GM23338 (cell line): ENCODE data around the gene CACNA1C. TPM values are rescaled to one million over a fixed set of nuclear protein-coding genes. Genes with fewer than 3 reads are reported as not detected.

Experiments
- ATAC-seq: fragments of 200-7000 bp; cut with Tn5 transposase; 3 replicates; pipeline ENCODE4 v1.9.1; 2020
- DNase-seq: peaks from one replicate; pipeline ENCODE4 v3.0.0-alpha.2; 2015; ENCODE audit warnings: low spot score
- H2AFZ ChIP-seq: fragments of 200-600 bp; sonication (generic); 2 replicates; pipeline ENCODE4 v1.8.0; 2016; ENCODE audit warnings: antibody characterized with exemption, mild to moderate bottlenecking, moderate library complexity
- H3F3A ChIP-seq: fragments of 200-600 bp; sonication (generic); replicated peaks from 2 replicates; pipeline ENCODE4 v1.8.0; 2017; ENCODE audit warnings: antibody characterized with exemption, mixed run types, low read depth
- H3K27ac ChIP-seq: fragments of 200-600 bp; sonication (generic); 2 replicates; pipeline ENCODE4 v1.6.1; 2016; ENCODE audit warnings: low read depth
- H3K27me3 ChIP-seq: fragments of 200-600 bp; sonication (generic); 2 replicates; pipeline ENCODE4 v1.8.0; 2016; ENCODE audit warnings: mild to moderate bottlenecking, mixed run types, moderate library complexity; ENCODE audit not compliant: insufficient read depth
- H3K36me3 ChIP-seq: fragments of 200-600 bp; sonication (generic); 2 replicates; pipeline ENCODE4 v1.8.0; 2016; ENCODE audit warnings: mild to moderate bottlenecking; ENCODE audit not compliant: insufficient read depth
- H3K4me1 ChIP-seq: fragments of 200-600 bp; sonication (generic); 2 replicates; pipeline ENCODE4 v1.8.0; 2016; ENCODE audit warnings: mild to moderate bottlenecking, moderate library complexity; ENCODE audit not compliant: insufficient read depth
- H3K4me2 ChIP-seq: fragments of 200-600 bp; sonication (generic); 2 replicates; pipeline ENCODE4 v1.7.1; 2017; ENCODE audit warnings: mixed run types
- H3K4me3 ChIP-seq: fragments of 200-600 bp; sonication (generic); 2 replicates; pipeline ENCODE4 v1.6.1; 2016; ENCODE audit warnings: mixed run types
- H3K79me2 ChIP-seq: fragments of 200-600 bp; sonication (generic); replicated peaks from 2 replicates; pipeline ENCODE4 v1.8.0; 2017; ENCODE audit warnings: mild to moderate bottlenecking; ENCODE audit not compliant: insufficient read depth
- H3K9me2 ChIP-seq: fragments of 200-600 bp; sonication (generic); 2 replicates; pipeline ENCODE4 v1.8.0; 2017; ENCODE audit not compliant: insufficient read depth
- H4K20me1 ChIP-seq: fragments of 200-600 bp; sonication (generic); replicated peaks from 2 replicates; pipeline ENCODE4 v1.8.0; 2017; ENCODE audit warnings: mild to moderate bottlenecking; ENCODE audit not compliant: insufficient read depth
- H3K27ac Mint-ChIP-seq: 2 replicates; pipeline ENCODE4 v1.8.0; 2020; ENCODE audit warnings: inconsistent platforms, mild to moderate bottlenecking, moderate library complexity, mixed read lengths
- H3K27me3 Mint-ChIP-seq: 3 replicates; pipeline ENCODE4 v1.8.0; 2022; ENCODE audit warnings: low read depth, mild to moderate bottlenecking, moderate library complexity, mixed read lengths, inconsistent platforms; ENCODE audit not compliant: insufficient read depth, poor library complexity
- H3K36me3 Mint-ChIP-seq: 3 replicates; pipeline ENCODE4 v1.8.0; 2021; ENCODE audit warnings: low read depth, mild to moderate bottlenecking, inconsistent platforms, moderate library complexity, mixed read lengths
- H3K4me1 Mint-ChIP-seq: 3 replicates; pipeline ENCODE4 v1.8.0; 2020; ENCODE audit warnings: mild to moderate bottlenecking, inconsistent platforms, mixed read lengths
- H3K4me3 Mint-ChIP-seq: 3 replicates; pipeline ENCODE4 v1.8.0; 2021; ENCODE audit warnings: moderate library complexity, mild to moderate bottlenecking, inconsistent platforms, mixed read lengths
- H3K9me3 Mint-ChIP-seq: 3 replicates; pipeline ENCODE4 v1.8.0; 2020; ENCODE audit warnings: moderate library complexity, mild to moderate bottlenecking, inconsistent platforms, mixed read lengths
- EZH2 ChIP-seq: fragments of 200-600 bp; sonication (generic); IDR thresholded peaks from one replicate; pipeline ENCODE4 v1.8.0; 2017; ENCODE audit warnings: antibody characterized with exemption, mild to moderate bottlenecking, low read depth; ENCODE audit not compliant: unreplicated experiment
- EZH2phosphoT487 ChIP-seq: fragments of 200-600 bp; sonication (generic); IDR thresholded peaks from one replicate; pipeline ENCODE4 v1.8.1; 2018; ENCODE audit warnings: antibody characterized with exemption; ENCODE audit not compliant: unreplicated experiment
- JUNB ChIP-seq: IDR thresholded peaks from one replicate; pipeline ENCODE4 v1.6.1; 2016; ENCODE audit warnings: antibody characterized with exemption; ENCODE audit not compliant: unreplicated experiment
- NANOG ChIP-seq: IDR thresholded peaks from 2 replicates; pipeline ENCODE4 v1.6.1; 2016; ENCODE audit warnings: antibody characterized with exemption, borderline replicate concordance
- STAT1 ChIP-seq: IDR thresholded peaks from one replicate; pipeline ENCODE4 v1.6.1; 2016; ENCODE audit warnings: antibody characterized with exemption; ENCODE audit not compliant: unreplicated experiment
- ZNF331 ChIP-seq: fragments of 250-450 bp; sonication (Bioruptor Pico); IDR thresholded peaks from 2 replicates; pipeline ENCODE4 v1.5.0; 2020; ENCODE audit warnings: low read depth, mild to moderate bottlenecking, moderate library complexity
- polyA plus RNA-seq: library from polyadenylated mRNA; unstranded; fragments of >200 nt; fragmentation: Nextera tagmentation; extraction: Ambion mirVana; gene quantifications from 2 replicates; pipeline ENCODE4 v1.2.1, GENCODE V29; 2016
- total RNA-seq: library from RNA; depleted of rRNA; stranded (reverse); fragments of >200 nt; shearing (Covaris generic); gene quantifications from 2 replicates; pipeline ENCODE4 v1.2.3, GENCODE V29; 2014
- TF ChIP-seq, protein P1 (sequence below): IDR thresholded peaks from one replicate; pipeline ENCODE4 v1.6.1; 2018; ENCODE audit warnings: antibody characterized with exemption; ENCODE audit not compliant: unreplicated experiment

CACNA1C gene
- total and polyA plus RNA-seq, 2 experiments from 2014 or later: 0.78 to 2.1 TPM

DNA sequence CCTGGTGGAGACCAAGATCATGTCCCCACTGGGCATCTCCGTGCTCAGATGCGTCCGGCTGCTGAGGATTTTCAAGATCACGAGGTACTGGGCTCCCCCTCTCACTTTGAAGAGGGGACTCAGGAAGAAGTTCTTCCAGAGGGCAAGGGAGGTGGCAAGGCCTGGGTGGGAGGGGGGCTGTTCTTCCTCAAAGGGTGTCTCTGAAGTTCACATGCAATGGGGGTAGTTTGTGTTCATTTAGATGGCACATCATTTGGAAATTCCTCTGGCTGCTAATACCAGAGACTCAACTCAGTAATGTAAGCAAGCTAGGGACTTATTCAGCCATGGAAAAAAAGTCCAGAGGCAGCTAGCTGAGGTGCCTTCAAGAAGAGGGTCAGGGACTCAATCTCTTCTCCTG lies 514.9 kb downstream of the CACNA1C start:
- Histone ChIP-seq H3K27ac (no peak overlapping the region), H3K4me3 (no peak overlapping the region), H3K9me2 (0 out of 2 replicates have a peak, but pooled peaks cover 4% of the 10 kb centered on the region), H4K20me1 (no peaks in the 10 kb centered on the region), H3F3A (no peaks in the 10 kb centered on the region), H3K36me3 (no peaks in the 10 kb centered on the region), H3K27me3 (no peaks in the 10 kb centered on the region), H2AFZ (no peak overlapping the region), H3K79me2 (no peaks in the 10 kb centered on the region), H3K4me1 (no peaks in the 10 kb centered on the region), H3K4me2 (no peak overlapping the region)
- DNase-seq (no peak), ATAC-seq (no peak)
- no peak overlapping the region for H3K27ac Mint-ChIP-seq
- no peaks in the 10 kb centered on the region for H3K4me1 Mint-ChIP-seq
- no peaks in the 10 kb centered on the region for H3K36me3 Mint-ChIP-seq
- no peaks in the 10 kb centered on the region for H3K9me3 Mint-ChIP-seq
- H3K27me3 Mint-ChIP-seq: peaks cover 2% of the 10 kb centered on the region
- TF ChIP-seq EZH2phosphoT487 (no peak), NANOG (no peak), STAT1 (no peak), ZNF331 (CRISPR knock-in tag) (no peak), EZH2 (no peak)
- TF ChIP-seq, protein P1, sequence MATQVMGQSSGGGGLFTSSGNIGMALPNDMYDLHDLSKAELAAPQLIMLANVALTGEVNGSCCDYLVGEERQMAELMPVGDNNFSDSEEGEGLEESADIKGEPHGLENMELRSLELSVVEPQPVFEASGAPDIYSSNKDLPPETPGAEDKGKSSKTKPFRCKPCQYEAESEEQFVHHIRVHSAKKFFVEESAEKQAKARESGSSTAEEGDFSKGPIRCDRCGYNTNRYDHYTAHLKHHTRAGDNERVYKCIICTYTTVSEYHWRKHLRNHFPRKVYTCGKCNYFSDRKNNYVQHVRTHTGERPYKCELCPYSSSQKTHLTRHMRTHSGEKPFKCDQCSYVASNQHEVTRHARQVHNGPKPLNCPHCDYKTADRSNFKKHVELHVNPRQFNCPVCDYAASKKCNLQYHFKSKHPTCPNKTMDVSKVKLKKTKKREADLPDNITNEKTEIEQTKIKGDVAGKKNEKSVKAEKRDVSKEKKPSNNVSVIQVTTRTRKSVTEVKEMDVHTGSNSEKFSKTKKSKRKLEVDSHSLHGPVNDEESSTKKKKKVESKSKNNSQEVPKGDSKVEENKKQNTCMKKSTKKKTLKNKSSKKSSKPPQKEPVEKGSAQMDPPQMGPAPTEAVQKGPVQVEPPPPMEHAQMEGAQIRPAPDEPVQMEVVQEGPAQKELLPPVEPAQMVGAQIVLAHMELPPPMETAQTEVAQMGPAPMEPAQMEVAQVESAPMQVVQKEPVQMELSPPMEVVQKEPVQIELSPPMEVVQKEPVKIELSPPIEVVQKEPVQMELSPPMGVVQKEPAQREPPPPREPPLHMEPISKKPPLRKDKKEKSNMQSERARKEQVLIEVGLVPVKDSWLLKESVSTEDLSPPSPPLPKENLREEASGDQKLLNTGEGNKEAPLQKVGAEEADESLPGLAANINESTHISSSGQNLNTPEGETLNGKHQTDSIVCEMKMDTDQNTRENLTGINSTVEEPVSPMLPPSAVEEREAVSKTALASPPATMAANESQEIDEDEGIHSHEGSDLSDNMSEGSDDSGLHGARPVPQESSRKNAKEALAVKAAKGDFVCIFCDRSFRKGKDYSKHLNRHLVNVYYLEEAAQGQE: no peak
- no peak overlapping the region for H3K4me3 Mint-ChIP-seq

- Mint-ChIP-seq H3K9me3 (no peaks in the 10 kb centered on the region; the same call in 2 of the 3 replicates), H3K27me3 (peaks cover 7% of the 10 kb centered on the region), H3K4me1 (peaks cover 3% of the 10 kb centered on the region; the same call in 1 of the 3 replicates), H3K27ac (no peak overlapping the region), H3K4me3 (no peak overlapping the region), H3K36me3 (no peaks in the 10 kb centered on the region)
- TF ChIP-seq JUNB: no peak
- Histone ChIP-seq H3F3A (no peaks in the 10 kb centered on the region), H4K20me1 (no peaks in the 10 kb centered on the region), H3K4me1 (no peaks in the 10 kb centered on the region), H3K4me3 (no peak overlapping the region), H3K79me2 (no peaks in the 10 kb centered on the region), H3K9me2 (peaks cover 18% of the 10 kb centered on the region; the same call in 1 of the 2 replicates), H3K36me3 (no peaks in the 10 kb centered on the region), H3K4me2 (no peak overlapping the region), H3K27me3 (0 out of 2 replicates have a peak, but pooled peaks cover 3% of the 10 kb centered on the region), H3K27ac (no peak overlapping the region), H2AFZ (no peak overlapping the region)
- ATAC-seq (no peak), DNase-seq (no peak)
These were observed 517.8 kb downstream of the CACNA1C start for GRCh38 chr12:2570562-2570961.
